GM23338 (cell line): ENCODE measurements around the gene TMEM132D. TPM values are rescaled to one million over a fixed set of nuclear protein-coding genes. Genes with fewer than 3 reads are reported as not detected.

Experiments
- ATAC-seq: fragments of 200-7000 bp; cut with Tn5 transposase; 3 replicates; pipeline ENCODE4 v1.9.1; 2020
- DNase-seq: peaks from one replicate; pipeline ENCODE4 v3.0.0-alpha.2; 2015; ENCODE audit warnings: low spot score
- H2AFZ ChIP-seq: fragments of 200-600 bp; sonication (generic); 2 replicates; pipeline ENCODE4 v1.8.0; 2016; ENCODE audit warnings: antibody characterized with exemption, mild to moderate bottlenecking, moderate library complexity
- H3F3A ChIP-seq: fragments of 200-600 bp; sonication (generic); replicated peaks from 2 replicates; pipeline ENCODE4 v1.8.0; 2017; ENCODE audit warnings: antibody characterized with exemption, mixed run types, low read depth
- H3K27ac ChIP-seq: fragments of 200-600 bp; sonication (generic); 2 replicates; pipeline ENCODE4 v1.6.1; 2016; ENCODE audit warnings: low read depth
- H3K27me3 ChIP-seq: fragments of 200-600 bp; sonication (generic); 2 replicates; pipeline ENCODE4 v1.8.0; 2016; ENCODE audit warnings: mild to moderate bottlenecking, mixed run types, moderate library complexity; ENCODE audit not compliant: insufficient read depth
- H3K36me3 ChIP-seq: fragments of 200-600 bp; sonication (generic); 2 replicates; pipeline ENCODE4 v1.8.0; 2016; ENCODE audit warnings: mild to moderate bottlenecking; ENCODE audit not compliant: insufficient read depth
- H3K4me1 ChIP-seq: fragments of 200-600 bp; sonication (generic); 2 replicates; pipeline ENCODE4 v1.8.0; 2016; ENCODE audit warnings: mild to moderate bottlenecking, moderate library complexity; ENCODE audit not compliant: insufficient read depth
- H3K4me2 ChIP-seq: fragments of 200-600 bp; sonication (generic); 2 replicates; pipeline ENCODE4 v1.7.1; 2017; ENCODE audit warnings: mixed run types
- H3K4me3 ChIP-seq: fragments of 200-600 bp; sonication (generic); 2 replicates; pipeline ENCODE4 v1.6.1; 2016; ENCODE audit warnings: mixed run types
- H3K79me2 ChIP-seq: fragments of 200-600 bp; sonication (generic); replicated peaks from 2 replicates; pipeline ENCODE4 v1.8.0; 2017; ENCODE audit warnings: mild to moderate bottlenecking; ENCODE audit not compliant: insufficient read depth
- H3K9me2 ChIP-seq: fragments of 200-600 bp; sonication (generic); 2 replicates; pipeline ENCODE4 v1.8.0; 2017; ENCODE audit not compliant: insufficient read depth
- H4K20me1 ChIP-seq: fragments of 200-600 bp; sonication (generic); replicated peaks from 2 replicates; pipeline ENCODE4 v1.8.0; 2017; ENCODE audit warnings: mild to moderate bottlenecking; ENCODE audit not compliant: insufficient read depth
- H3K27ac Mint-ChIP-seq: 2 replicates; pipeline ENCODE4 v1.8.0; 2020; ENCODE audit warnings: inconsistent platforms, mild to moderate bottlenecking, moderate library complexity, mixed read lengths
- H3K27me3 Mint-ChIP-seq: 3 replicates; pipeline ENCODE4 v1.8.0; 2022; ENCODE audit warnings: low read depth, mild to moderate bottlenecking, moderate library complexity, mixed read lengths, inconsistent platforms; ENCODE audit not compliant: insufficient read depth, poor library complexity
- H3K36me3 Mint-ChIP-seq: 3 replicates; pipeline ENCODE4 v1.8.0; 2021; ENCODE audit warnings: low read depth, mild to moderate bottlenecking, inconsistent platforms, moderate library complexity, mixed read lengths
- H3K4me1 Mint-ChIP-seq: 3 replicates; pipeline ENCODE4 v1.8.0; 2020; ENCODE audit warnings: mild to moderate bottlenecking, inconsistent platforms, mixed read lengths
- H3K4me3 Mint-ChIP-seq: 3 replicates; pipeline ENCODE4 v1.8.0; 2021; ENCODE audit warnings: moderate library complexity, mild to moderate bottlenecking, inconsistent platforms, mixed read lengths
- H3K9me3 Mint-ChIP-seq: 3 replicates; pipeline ENCODE4 v1.8.0; 2020; ENCODE audit warnings: moderate library complexity, mild to moderate bottlenecking, inconsistent platforms, mixed read lengths
- CREB1 ChIP-seq: fragments of 250-450 bp; sonication (Bioruptor Pico); IDR thresholded peaks from 2 replicates; pipeline ENCODE4 v1.5.0; 2020; ENCODE audit warnings: low read depth, mild to moderate bottlenecking, moderate library complexity
- CTCF ChIP-seq, 2 experiments: fragments of 200-600 bp in 1 of 2; sonication (generic) in 1 of 2; conservative IDR thresholded peaks; 2 replicates each; pipeline versions ENCODE4 v1.5.1 to v1.6.1; 2016 to 2017; ENCODE audit warnings: antibody characterized with exemption in 2 of 2, low read depth in 2 of 2, mild to moderate bottlenecking in 2 of 2, moderate library complexity in 1 of 2
- ETS1 ChIP-seq: IDR thresholded peaks from 2 replicates; pipeline ENCODE4 v1.6.1; 2016; ENCODE audit warnings: antibody characterized with exemption
- EZH2 ChIP-seq: fragments of 200-600 bp; sonication (generic); IDR thresholded peaks from one replicate; pipeline ENCODE4 v1.8.0; 2017; ENCODE audit warnings: antibody characterized with exemption, mild to moderate bottlenecking, low read depth; ENCODE audit not compliant: unreplicated experiment
- EZH2phosphoT487 ChIP-seq: fragments of 200-600 bp; sonication (generic); IDR thresholded peaks from one replicate; pipeline ENCODE4 v1.8.1; 2018; ENCODE audit warnings: antibody characterized with exemption; ENCODE audit not compliant: unreplicated experiment
- JUNB ChIP-seq: IDR thresholded peaks from one replicate; pipeline ENCODE4 v1.6.1; 2016; ENCODE audit warnings: antibody characterized with exemption; ENCODE audit not compliant: unreplicated experiment
- NANOG ChIP-seq: IDR thresholded peaks from 2 replicates; pipeline ENCODE4 v1.6.1; 2016; ENCODE audit warnings: antibody characterized with exemption, borderline replicate concordance
- POLR2AphosphoS5 ChIP-seq: IDR thresholded peaks from 2 replicates; pipeline ENCODE4 v1.6.1; 2016; ENCODE audit warnings: antibody characterized with exemption, low read depth
- REST ChIP-seq: IDR thresholded peaks from one replicate; pipeline ENCODE4 v1.6.1; 2018; ENCODE audit warnings: antibody characterized with exemption; ENCODE audit not compliant: unreplicated experiment
- STAT1 ChIP-seq: IDR thresholded peaks from one replicate; pipeline ENCODE4 v1.6.1; 2016; ENCODE audit warnings: antibody characterized with exemption; ENCODE audit not compliant: unreplicated experiment
- ZNF114 ChIP-seq: fragments of 250-450 bp; sonication (Bioruptor Pico); IDR thresholded peaks from 2 replicates; pipeline ENCODE4 v1.5.0; 2020; ENCODE audit warnings: mild to moderate bottlenecking, moderate library complexity
- ZNF331 ChIP-seq: fragments of 250-450 bp; sonication (Bioruptor Pico); IDR thresholded peaks from 2 replicates; pipeline ENCODE4 v1.5.0; 2020; ENCODE audit warnings: low read depth, mild to moderate bottlenecking, moderate library complexity
- ZNF462 ChIP-seq: fragments of 250-450 bp; sonication (Bioruptor Pico); IDR thresholded peaks from 2 replicates; pipeline ENCODE4 v1.5.0; 2020; ENCODE audit warnings: mild to moderate bottlenecking, moderate library complexity
- polyA plus RNA-seq: library from polyadenylated mRNA; unstranded; fragments of >200 nt; fragmentation: Nextera tagmentation; extraction: Ambion mirVana; gene quantifications from 2 replicates; pipeline ENCODE4 v1.2.1, GENCODE V29; 2016
- total RNA-seq: library from RNA; depleted of rRNA; stranded (reverse); fragments of >200 nt; shearing (Covaris generic); gene quantifications from 2 replicates; pipeline ENCODE4 v1.2.3, GENCODE V29; 2014

The TMEM132D gene
- total and polyA plus RNA-seq, 2 experiments from 2014 or later: 0.44 to 5.3 TPM

- no peak overlapping the region for H3K4me3 ChIP-seq
- H3K9me3 Mint-ChIP-seq: peaks cover 94% of the 10 kb centered on the region
- H3K36me3 Mint-ChIP-seq: peaks cover 40% of the 10 kb centered on the region
Measured at GRCh38 chr12:129305851-129306250, 598.0 kb downstream of the TMEM132D start.

More at GRCh38 chr12:129305851-129306250, 598.0 kb downstream of the TMEM132D start:
- Histone ChIP-seq H3K27me3 (no peaks in the 10 kb centered on the region), H3K79me2 (no peaks in the 10 kb centered on the region), H3K27ac (no peak overlapping the region), H3K36me3 (no peaks in the 10 kb centered on the region), H3K4me2 (no peak overlapping the region), H2AFZ (no peak overlapping the region), H3K9me2 (no peaks in the 10 kb centered on the region), H4K20me1 (no peaks in the 10 kb centered on the region), H3K4me1 (no peaks in the 10 kb centered on the region), H3F3A (no peaks in the 10 kb centered on the region)
- DNase-seq: no peak
- no peaks in the 10 kb centered on the region for H3K4me1 Mint-ChIP-seq
- no peak for ATAC-seq
- TF ChIP-seq REST (no peak), ETS1 (no peak), CTCF (conservative IDR thresholded peaks at IDR 0.05; ENCODE audit: low read depth in 2 of 2) (no peak), STAT1 (no peak), EZH2 (no peak), ZNF331 (CRISPR knock-in tag) (no peak), EZH2phosphoT487 (no peak), JUNB (no peak), ZNF114 (CRISPR knock-in tag) (no peak), POLR2AphosphoS5 (no peak), CREB1 (CRISPR knock-in tag) (no peak), ZNF462 (CRISPR knock-in tag) (no peak), NANOG (no peak)
- no peak overlapping the region for H3K4me3 Mint-ChIP-seq
- no peak overlapping the region for H3K27ac Mint-ChIP-seq
- H3K27me3 Mint-ChIP-seq: peaks cover 3% of the 10 kb centered on the region
